HEK293 (cell line): ENCODE results near the gene NOXO1.
A peak's percentile ranks its signal among the peaks of the same experiment; 100 is the strongest.

Source experiments
- KLF16 ChIP-seq: fragments of 450-650 bp; formaldehyde crosslinking; IDR thresholded peaks from 2 replicates; pipeline ENCODE4 v1.5.1; 2017; ENCODE audit warnings: missing biosample characterization, missing genetic modification characterization
- RBAK ChIP-seq: fragments of 450-650 bp; formaldehyde crosslinking; IDR thresholded peaks from 2 replicates; pipeline ENCODE4 v1.5.1; 2016; ENCODE audit warnings: missing biosample characterization, missing genetic modification characterization
- SALL2 ChIP-seq: fragments of 450-650 bp; formaldehyde crosslinking; IDR thresholded peaks from 2 replicates; pipeline ENCODE4 v1.5.0; 2017; ENCODE audit warnings: missing biosample characterization, mild to moderate bottlenecking, missing genetic modification characterization, borderline replicate concordance
- ZBTB17 ChIP-seq: fragments of 450-650 bp; formaldehyde crosslinking; IDR thresholded peaks from 2 replicates; pipeline ENCODE4 v1.5.1; 2016; ENCODE audit warnings: missing biosample characterization, missing genetic modification characterization
- ZEB2 ChIP-seq: fragments of 450-650 bp; formaldehyde crosslinking; IDR thresholded peaks from 2 replicates; pipeline ENCODE4 v1.5.1; 2016; ENCODE audit warnings: missing biosample characterization, missing genetic modification characterization
- ZNF10 ChIP-seq: fragments of 450-650 bp; formaldehyde crosslinking; IDR thresholded peaks from 2 replicates; pipeline ENCODE4 v1.5.1; 2017; ENCODE audit warnings: missing biosample characterization, missing genetic modification characterization
- ZNF112 ChIP-seq: fragments of 450-650 bp; formaldehyde crosslinking; IDR thresholded peaks from 2 replicates; pipeline ENCODE4 v1.5.0; 2017; ENCODE audit warnings: missing biosample characterization, missing genetic modification characterization
- ZNF16 ChIP-seq: fragments of 450-650 bp; formaldehyde crosslinking; IDR thresholded peaks from 2 replicates; pipeline ENCODE4 v1.5.1; 2016; ENCODE audit warnings: low read depth, missing biosample characterization, missing genetic modification characterization
- ZNF19 ChIP-seq: fragments of 450-650 bp; formaldehyde crosslinking; IDR thresholded peaks from 2 replicates; pipeline ENCODE4; 2016; ENCODE audit warnings: missing biosample characterization, missing genetic modification characterization, low read depth
- ZNF394 ChIP-seq: fragments of 450-650 bp; formaldehyde crosslinking; IDR thresholded peaks from 2 replicates; pipeline ENCODE4 v1.5.1; 2016; ENCODE audit warnings: missing biosample characterization, missing genetic modification characterization, mild to moderate bottlenecking, moderate library complexity, borderline replicate concordance
- ZNF623 ChIP-seq: fragments of 450-650 bp; formaldehyde crosslinking; IDR thresholded peaks from 2 replicates; pipeline ENCODE4 v1.5.1; 2016; ENCODE audit warnings: missing biosample characterization, missing genetic modification characterization
- ZNF629 ChIP-seq: fragments of 450-650 bp; formaldehyde crosslinking; IDR thresholded peaks from 2 replicates; pipeline ENCODE4 v1.5.1; 2017; ENCODE audit warnings: missing biosample characterization, missing genetic modification characterization
- ZNF660 ChIP-seq: fragments of 450-650 bp; IDR thresholded peaks from 2 replicates; pipeline ENCODE4 v1.5.1; 2018; ENCODE audit warnings: missing biosample characterization, mild to moderate bottlenecking, missing genetic modification characterization
- ZNF692 ChIP-seq: fragments of 450-650 bp; formaldehyde crosslinking; IDR thresholded peaks from 2 replicates; pipeline ENCODE4 v1.5.1; 2016; ENCODE audit warnings: missing biosample characterization, missing genetic modification characterization
- ZNF768 ChIP-seq: fragments of 450-650 bp; formaldehyde crosslinking; IDR thresholded peaks from 2 replicates; pipeline ENCODE4 v1.5.1; 2018; ENCODE audit warnings: missing biosample characterization, mild to moderate bottlenecking, missing genetic modification characterization
- ZNF843 ChIP-seq: fragments of 450-650 bp; formaldehyde crosslinking; IDR thresholded peaks from 2 replicates; pipeline ENCODE4 v1.5.1; 2016; ENCODE audit warnings: missing biosample characterization, missing genetic modification characterization
- ZSCAN30 ChIP-seq: fragments of 450-650 bp; IDR thresholded peaks from 2 replicates; pipeline ENCODE4 v1.5.1; 2018; ENCODE audit warnings: missing biosample characterization, mild to moderate bottlenecking, missing genetic modification characterization, moderate library complexity
- ZSCAN4 ChIP-seq: fragments of 450-650 bp; formaldehyde crosslinking; IDR thresholded peaks from 2 replicates; pipeline ENCODE4 v1.5.1; 2017; ENCODE audit warnings: missing biosample characterization, missing genetic modification characterization
- ZXDB ChIP-seq: fragments of 450-650 bp; formaldehyde crosslinking; IDR thresholded peaks from 2 replicates; pipeline ENCODE4 v1.5.1; 2016; ENCODE audit warnings: missing biosample characterization, missing genetic modification characterization
- TF ChIP-seq, protein P1 (sequence below): fragments of 450-650 bp; formaldehyde crosslinking; IDR thresholded peaks from 2 replicates; pipeline ENCODE4 v1.5.1; 2017; ENCODE audit warnings: missing biosample characterization, mild to moderate bottlenecking, missing genetic modification characterization, moderate library complexity
- TF ChIP-seq, protein P2 (sequence below): fragments of 450-650 bp; formaldehyde crosslinking; IDR thresholded peaks from 2 replicates; pipeline ENCODE4 v1.5.1; 2016; ENCODE audit warnings: missing biosample characterization, missing genetic modification characterization

The NOXO1 gene

DNA sequence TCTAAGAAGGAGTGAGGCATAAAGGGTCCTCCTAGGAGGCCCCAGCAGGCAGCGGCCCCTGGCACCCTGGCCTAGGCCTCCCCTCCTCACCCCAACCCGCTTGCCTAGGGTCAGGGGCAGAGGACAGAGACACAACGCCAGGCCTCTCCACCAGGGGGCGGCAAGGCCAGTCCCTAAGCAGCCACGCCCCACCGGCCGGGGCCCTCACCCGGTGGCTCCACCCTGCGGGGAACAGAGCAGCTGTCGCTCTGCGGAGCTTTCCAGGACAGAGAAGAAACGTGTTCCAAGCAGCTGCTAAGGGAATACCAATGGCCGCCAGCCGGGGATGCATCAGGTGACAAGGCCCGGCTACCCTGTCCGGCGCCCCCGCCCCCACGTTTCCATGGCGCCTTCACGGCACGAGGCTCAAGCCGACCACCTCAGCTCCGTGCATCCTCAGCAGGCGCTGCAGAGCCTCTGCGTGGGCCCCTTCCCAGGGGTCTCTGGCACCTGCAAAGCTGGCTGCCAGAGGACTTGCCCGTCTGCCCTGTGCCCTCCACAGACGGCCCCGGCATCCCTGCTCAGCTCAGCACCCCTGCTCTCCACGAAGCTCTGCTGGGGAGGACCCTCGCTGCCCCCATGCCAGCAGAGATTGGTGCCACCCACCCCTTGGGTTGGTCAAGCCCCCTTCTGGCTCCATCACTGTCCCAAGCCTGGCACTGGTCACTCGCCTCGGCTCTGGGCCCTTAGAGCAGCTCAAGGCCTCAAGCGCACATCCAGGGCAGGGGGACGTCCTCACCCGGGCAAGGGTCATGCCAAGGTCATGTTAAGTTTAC lies 22.8 kb upstream of the NOXO1 start (continued):
- TF ChIP-seq ZNF19 (tag by site-specific recombination) (no peak), ZSCAN4 (no peak), SALL2 (tag by site-specific recombination) (no peak), ZEB2 (tag by site-specific recombination) (peak; percentile 77), ZNF10 (tag by site-specific recombination) (peak; percentile 94), ZBTB17 (tag by site-specific recombination) (peak; percentile 78), ZNF768 (tag by site-specific recombination) (peak; percentile 56; the same call in 1 of the 2 replicates), ZNF112 (tag by site-specific recombination) (no peak), ZNF16 (tag by site-specific recombination) (no peak), ZXDB (tag by site-specific recombination) (peak; percentile 79), ZSCAN30 (peak; percentile 90), ZNF660 (tag by site-specific recombination) (peak; percentile 91), ZNF692 (tag by site-specific recombination) (peak; percentile 83), ZNF623 (tag by site-specific recombination) (no peak), ZNF629 (0 out of 2 replicates have a peak, but pooled peaks have one; percentile 39), ZNF843 (0 out of 2 replicates have a peak, but pooled peaks have one; percentile 38), RBAK (tag by site-specific recombination) (no peak), KLF16 (tag by site-specific recombination) (peak; percentile 87), ZNF394 (tag by site-specific recombination) (peak; percentile 70; the same call in 1 of the 2 replicates)
- TF ChIP-seq, protein P1, sequence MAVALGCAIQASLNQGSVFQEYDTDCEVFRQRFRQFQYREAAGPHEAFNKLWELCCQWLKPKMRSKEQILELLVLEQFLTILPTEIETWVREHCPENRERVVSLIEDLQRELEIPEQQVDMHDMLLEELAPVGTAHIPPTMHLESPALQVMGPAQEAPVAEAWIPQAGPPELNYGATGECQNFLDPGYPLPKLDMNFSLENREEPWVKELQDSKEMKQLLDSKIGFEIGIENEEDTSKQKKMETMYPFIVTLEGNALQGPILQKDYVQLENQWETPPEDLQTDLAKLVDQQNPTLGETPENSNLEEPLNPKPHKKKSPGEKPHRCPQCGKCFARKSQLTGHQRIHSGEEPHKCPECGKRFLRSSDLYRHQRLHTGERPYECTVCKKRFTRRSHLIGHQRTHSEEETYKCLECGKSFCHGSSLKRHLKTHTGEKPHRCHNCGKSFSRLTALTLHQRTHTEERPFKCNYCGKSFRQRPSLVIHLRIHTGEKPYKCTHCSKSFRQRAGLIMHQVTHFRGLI (tag by site-specific recombination): peak; percentile 41; the same call in 1 of the 2 replicates
- TF ChIP-seq, protein P2, sequence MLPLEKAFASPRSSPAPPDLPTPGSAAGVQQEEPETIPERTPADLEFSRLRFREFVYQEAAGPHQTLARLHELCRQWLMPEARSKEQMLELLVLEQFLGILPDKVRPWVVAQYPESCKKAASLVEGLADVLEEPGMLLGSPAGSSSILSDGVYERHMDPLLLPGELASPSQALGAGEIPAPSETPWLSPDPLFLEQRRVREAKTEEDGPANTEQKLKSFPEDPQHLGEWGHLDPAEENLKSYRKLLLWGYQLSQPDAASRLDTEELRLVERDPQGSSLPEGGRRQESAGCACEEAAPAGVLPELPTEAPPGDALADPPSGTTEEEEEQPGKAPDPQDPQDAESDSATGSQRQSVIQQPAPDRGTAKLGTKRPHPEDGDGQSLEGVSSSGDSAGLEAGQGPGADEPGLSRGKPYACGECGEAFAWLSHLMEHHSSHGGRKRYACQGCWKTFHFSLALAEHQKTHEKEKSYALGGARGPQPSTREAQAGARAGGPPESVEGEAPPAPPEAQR (tag by site-specific recombination): no peak
